Liver (tissue), 3 donors: ENCODE data around the gene TNIP1.

Source experiments
- CTCF ChIP-seq: fragments of 150-350 bp; IDR thresholded peaks from 2 replicates; pipeline ENCODE4 v1.5.1; 2017; ENCODE audit warnings: improper control_type of control experiment, low read depth, low read length; ENCODE audit not compliant: missing input control
- EGR1 ChIP-seq, 2 donors: IDR thresholded peaks; 2 replicates each; pipeline ENCODE4 v1.6.1; 2016 to 2018; ENCODE audit warnings: antibody characterized with exemption in 2 of 2, low read depth in 2 of 2
- RAD21 ChIP-seq, 2 donors: IDR thresholded peaks; 2 replicates each; pipeline ENCODE4 v1.6.1; 2016; ENCODE audit warnings: antibody characterized with exemption in 2 of 2, mild to moderate bottlenecking in 2 of 2
- TAF1 ChIP-seq: conservative IDR thresholded peaks from 2 replicates; pipeline ENCODE4 v1.6.1; 2016; ENCODE audit warnings: antibody characterized with exemption, mild to moderate bottlenecking
- YY1 ChIP-seq: IDR thresholded peaks from 2 replicates; pipeline ENCODE4 v1.6.1; 2016; ENCODE audit warnings: antibody characterized with exemption, mild to moderate bottlenecking
- donor health status: healthy.
- donor health status: healthy.

GRCh38 chr5:151085517-151086041 lies 4.7 kb upstream of the TNIP1 start:
- TF ChIP-seq CTCF, result no peak
- TF ChIP-seq EGR1 (IDR thresholded peaks at IDR 0.05; ENCODE audit: low read depth in 2 of 2), result no peak
- TF ChIP-seq TAF1, result no peak
- no peak for TF ChIP-seq YY1
- TF ChIP-seq RAD21 (IDR thresholded peaks at IDR 0.05), result peak in 1 of 2 donors; percentile 40
